NCI-H2171 (cell line): ENCODE data around the gene UNC45B.
"Not testable (repeated sequence)": the region's sequence is repeated elsewhere in the genome, so short reads cannot be mapped to it uniquely, and the experiment has no call there.

Source experiments
- DNase-seq: peaks from one replicate; lab custom pipeline; 2025; lab: John Stamatoyannopoulos, UW

UNC45B gene, protein sequence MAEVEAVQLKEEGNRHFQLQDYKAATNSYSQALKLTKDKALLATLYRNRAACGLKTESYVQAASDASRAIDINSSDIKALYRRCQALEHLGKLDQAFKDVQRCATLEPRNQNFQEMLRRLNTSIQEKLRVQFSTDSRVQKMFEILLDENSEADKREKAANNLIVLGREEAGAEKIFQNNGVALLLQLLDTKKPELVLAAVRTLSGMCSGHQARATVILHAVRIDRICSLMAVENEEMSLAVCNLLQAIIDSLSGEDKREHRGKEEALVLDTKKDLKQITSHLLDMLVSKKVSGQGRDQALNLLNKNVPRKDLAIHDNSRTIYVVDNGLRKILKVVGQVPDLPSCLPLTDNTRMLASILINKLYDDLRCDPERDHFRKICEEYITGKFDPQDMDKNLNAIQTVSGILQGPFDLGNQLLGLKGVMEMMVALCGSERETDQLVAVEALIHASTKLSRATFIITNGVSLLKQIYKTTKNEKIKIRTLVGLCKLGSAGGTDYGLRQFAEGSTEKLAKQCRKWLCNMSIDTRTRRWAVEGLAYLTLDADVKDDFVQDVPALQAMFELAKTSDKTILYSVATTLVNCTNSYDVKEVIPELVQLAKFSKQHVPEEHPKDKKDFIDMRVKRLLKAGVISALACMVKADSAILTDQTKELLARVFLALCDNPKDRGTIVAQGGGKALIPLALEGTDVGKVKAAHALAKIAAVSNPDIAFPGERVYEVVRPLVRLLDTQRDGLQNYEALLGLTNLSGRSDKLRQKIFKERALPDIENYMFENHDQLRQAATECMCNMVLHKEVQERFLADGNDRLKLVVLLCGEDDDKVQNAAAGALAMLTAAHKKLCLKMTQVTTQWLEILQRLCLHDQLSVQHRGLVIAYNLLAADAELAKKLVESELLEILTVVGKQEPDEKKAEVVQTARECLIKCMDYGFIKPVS

GRCh38 chr17:35147375-35147905 lies at the start of gene UNC45B:
Gene UNC45B (plus strand): TSS chr17:35147817. CDS start chr17:35148264, 447 bp downstream.
- no peak for DNase-seq

DNA sequence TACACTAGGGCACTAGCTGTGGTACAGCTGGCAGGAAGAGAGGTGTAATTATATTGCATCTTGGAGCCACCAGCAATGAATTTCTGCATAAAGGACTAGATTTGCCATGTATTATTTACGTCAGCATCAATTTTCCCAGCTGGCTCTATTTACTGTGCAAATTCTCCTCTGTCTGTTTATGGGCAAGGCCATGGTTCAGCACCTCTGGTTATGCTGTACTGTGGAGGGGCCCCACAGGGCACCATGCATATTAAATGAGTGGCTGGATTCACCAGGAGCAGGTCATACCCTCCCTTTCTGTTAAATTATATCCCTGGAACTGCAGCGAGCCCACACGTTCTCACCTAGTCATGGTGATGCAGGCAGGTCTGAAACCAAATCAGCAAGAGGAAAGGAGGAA lies 47.7 kb upstream of the UNC45B start:
- no peak for DNase-seq

DNA sequence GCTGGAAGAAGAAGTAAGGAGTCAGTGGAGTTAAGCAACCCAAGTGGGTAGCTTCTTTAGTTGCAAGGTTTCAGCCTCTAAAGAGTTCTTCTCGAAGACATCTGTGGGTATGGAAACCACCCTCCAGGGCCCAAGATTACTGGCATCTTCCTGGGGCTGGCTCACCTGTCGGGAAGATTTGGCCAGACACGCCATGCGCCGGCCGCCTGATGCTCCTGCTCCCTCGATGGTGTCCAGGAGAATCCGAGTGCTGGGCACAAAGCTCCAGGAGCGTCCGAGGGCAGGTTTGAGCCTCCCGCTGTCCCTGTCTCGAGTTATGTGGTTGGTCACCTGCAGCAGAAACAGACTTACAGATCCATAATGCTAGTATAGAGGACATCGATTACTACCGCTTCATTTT lies 46.6 kb upstream of the UNC45B start:
- no peak for DNase-seq

- DNase-seq, result no peak
Measured at GRCh38 chr17:35101725-35102124, 45.9 kb upstream of the UNC45B start.

DNA sequence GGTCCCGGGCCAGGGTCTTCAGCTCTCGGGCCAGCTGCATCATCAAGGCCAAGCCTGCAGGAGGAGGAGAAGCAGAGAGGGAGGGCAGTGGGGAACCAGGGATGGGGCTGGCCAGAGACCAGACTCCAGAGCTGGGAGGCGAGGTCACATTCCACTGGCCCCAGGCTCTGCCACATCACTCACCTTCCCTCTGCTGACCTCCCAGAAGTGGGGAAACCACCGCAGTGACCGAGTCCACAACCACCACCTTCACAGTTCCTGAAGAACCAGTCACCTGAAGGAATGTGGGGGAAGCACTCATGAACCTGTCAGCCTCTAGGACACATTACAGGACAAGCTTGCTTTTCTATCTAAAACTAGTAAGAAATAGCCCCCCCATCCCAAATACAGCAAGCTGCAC lies 44.3 kb upstream of the UNC45B start:
- DNase-seq, result no peak

DNA sequence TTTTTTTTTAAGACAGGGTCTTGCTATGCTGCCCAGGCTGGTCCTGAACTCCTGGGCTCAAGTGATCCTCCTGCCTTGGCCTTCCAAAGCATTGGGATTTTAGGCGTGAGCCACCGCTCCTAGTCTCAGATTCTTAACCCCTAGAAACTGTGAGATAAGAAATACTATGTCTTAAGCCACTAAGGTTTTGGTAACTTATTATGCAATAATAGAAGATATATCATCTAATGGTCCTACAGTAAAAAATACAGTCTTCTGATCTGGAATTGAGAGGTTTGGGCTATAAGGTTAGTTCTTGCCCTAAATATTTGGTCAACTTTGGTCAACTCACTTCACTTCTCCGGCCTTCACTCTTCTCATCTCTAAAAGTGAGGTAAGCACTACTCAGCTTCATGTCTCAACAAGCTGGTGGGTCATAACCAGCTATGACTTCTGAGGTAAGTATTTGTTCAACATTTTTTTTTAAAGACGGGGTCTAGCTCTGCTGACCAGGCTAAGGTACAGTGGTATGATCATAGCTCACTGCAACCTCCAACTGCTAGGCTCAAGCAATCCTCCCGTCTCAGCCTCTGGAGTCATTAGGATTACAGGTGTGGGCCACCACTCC lies 42.7 kb upstream of the UNC45B start:
- no peak for DNase-seq

DNA sequence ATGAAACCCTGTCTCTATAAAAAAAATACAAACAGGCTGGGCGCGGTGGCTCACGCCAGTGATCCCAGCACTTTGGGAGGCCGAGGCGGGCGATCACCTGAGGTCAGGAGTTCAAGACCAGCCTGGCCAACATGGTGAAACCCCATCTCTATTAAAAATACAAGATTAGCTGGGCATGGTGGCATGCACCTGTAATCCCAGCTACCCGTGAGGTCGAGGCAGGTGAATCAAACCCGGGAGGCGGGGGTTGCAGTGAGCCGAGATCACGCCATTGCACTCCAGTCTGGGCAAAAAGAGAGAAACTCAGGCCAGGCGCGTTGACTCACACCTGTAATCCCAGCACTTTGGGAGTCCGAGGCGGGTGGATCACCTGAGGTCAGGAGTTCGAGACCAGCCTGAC lies 36.8 kb upstream of the UNC45B start:
- DNase-seq, result not testable (repeated sequence)

DNA sequence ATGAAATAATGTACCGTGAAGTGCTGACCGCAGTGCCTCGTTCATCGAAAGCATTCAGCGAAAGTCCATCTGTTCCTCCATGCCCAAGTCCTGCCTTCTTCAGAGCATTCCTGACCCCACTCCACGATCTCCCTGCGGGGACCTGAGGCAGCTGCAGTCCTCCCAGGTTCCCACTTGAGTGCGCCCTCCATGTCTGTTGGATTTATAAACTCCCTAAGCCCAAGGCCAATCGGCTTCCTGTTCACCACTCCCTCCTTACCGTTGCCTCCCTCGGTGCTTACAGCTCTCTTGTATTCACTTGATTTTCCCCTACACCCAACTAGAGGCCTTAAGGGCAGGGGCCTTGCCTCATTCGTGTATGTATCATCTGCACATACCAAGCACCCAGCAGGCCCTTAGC lies 30.8 kb upstream of the UNC45B start:
- DNase-seq, result no peak

DNA sequence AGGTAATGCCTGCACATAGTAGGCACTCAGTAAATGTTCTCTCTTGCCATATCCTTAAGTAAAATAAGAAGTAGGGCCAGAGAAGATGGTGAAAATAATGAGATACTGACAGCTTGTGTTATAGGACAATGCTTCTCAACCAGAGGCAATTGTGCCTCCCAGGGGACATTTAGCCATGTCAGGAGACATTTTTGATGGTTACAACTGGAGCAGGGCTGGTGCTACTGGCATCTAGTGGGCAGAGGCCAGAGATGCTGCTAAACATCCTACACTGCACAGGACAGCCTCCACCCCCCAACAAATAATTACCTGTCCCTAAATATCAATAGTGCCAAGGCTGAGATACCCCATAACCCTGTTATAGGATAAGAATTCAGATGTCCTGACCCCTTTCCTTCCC lies 29.6 kb upstream of the UNC45B start:
- no peak for DNase-seq

DNA sequence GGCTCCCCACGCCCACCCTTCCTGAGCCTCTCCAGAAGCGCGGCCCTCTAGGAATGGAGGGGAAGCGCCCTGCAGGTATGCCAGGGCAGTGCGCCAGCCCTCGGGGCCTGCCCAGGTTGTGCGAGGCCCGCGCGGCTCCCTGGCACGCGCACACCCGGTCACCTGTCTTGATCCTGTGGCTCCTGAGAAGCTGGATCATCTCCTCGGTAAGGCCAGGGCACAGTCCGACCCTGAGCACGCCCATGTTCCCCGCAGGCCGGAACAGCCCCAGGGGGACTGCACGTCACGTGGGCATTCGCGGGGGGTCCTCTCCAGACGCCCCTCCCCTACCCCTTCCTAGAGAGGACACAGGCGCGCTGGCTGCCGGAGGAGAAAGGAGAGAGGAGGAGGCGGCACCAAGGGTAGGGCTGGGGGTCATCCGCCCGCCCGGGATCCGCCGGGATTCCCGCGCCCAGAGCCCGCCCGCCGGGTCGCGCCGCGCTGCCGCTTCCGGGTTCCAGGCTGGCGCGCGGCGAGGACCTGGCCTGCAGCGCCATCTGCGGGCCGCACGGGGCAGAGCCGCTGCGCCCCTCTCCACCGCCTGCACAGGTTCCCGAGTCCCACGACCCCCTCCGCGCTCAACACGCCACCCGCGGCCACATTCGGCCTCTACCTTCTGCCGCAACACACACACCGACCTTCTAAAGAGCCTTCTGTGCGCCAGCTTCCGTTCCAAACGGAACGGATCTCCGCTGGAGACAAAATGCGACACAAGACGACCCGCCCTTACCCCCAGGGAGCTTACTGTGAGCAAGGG lies 28.0 kb upstream of the UNC45B start, which contains the start of gene RAD51D:
RAD51D (minus strand) TSS at position 491 of the 796 bp plus-strand sequence; CDS start at position 244, 247 bp downstream.
- peak; percentile 81 for DNase-seq

DNA sequence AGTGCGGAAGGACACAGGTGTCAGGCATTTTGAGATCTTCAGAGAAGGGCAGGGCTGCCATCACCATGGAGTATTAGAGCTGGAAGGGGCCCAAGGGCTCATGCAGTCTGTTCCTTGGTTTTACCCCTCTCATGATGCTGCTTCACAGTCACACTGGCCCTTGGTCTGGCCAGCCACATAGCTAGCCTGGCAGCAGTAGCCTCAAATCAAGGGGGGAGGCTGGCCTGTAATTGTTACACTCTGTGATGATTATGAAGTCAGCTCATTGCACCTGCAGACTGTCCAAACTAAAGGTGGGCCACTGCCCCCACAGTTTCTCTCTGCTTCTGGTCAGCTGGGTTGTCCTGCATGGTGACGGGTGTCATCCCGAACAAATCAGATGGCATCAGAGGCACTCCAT lies 26.3 kb upstream of the UNC45B start, which contains the start of gene FNDC8:
FNDC8 (plus strand) TSS at position 301 of the 400 bp plus-strand sequence; CDS start at position 380, 79 bp downstream.
- no peak for DNase-seq

DNA sequence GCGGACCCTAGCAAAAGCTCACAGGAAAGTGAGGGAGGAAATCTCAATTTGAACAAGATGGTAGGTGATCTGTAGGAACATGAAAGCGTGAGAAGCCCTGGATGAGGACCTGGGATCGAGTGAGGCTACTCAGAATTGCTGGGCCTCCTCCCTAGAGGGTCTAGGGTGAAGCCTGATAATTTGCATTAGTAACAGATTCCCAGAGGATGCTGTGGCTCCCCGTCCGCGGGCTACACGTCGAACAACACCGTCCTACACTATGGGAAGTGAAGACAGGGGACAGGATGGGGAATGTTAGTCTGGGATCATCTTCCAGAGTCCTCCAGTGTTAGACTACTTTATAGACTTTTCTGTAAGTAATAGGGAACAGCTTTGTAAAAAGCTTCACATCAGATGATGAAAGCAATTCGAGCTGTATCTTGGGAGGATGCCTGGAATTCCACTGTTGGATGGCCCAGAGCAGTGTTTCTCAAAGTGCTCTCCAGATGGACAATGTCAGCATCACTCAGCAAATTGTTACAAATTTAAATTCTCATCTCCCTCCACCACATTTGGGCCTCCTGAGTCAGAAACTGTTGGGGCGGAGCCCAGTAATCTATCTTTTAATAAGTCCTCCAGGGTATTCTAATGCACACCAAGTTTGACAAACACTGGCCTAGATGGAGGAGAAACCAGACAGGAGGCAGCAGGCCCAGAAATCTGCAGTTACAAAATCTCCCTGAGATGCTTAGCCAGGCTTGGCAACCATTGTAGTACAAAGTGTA lies 19.7 kb upstream of the UNC45B start:
- no peak for DNase-seq

DNA sequence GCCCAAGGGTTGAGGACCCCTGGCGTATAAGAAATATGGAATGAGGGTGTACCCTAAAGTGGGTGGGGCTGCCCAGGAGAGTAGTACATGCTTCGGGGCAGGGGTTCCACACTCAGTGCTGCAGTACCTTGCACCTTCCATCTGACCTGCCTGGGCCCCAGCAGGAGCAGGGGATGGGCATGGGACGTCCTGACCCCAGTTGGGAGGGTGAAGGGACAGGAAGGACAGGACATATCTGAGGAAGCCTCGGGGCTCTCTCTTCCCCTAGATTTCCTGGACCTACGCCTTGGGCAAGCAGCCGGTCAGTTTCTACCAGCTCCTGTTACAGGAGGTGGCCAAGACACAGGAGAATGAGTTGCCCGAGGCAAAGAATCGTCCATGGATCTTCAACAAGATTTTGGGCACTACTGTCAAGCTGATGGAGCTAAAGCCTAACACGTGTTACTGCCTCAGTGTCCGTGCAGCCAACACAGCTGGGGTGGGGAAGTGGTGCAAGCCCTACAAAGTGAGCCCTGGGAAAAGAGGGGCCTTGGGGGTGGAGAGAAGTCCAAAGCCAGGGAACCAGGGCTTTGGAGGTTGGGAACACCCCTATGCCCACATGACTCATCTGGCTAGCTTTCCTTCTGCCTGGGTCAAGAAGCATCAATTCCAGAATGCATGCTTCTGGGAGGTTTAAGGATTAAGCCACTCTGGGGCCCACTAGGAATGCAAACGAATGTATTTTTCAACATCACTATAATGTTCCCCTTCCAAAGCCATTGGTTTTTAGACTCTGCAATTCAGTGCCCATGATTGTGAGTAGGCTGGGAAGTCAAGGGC lies 18.3 kb upstream of the UNC45B start:
- no peak for DNase-seq

DNA sequence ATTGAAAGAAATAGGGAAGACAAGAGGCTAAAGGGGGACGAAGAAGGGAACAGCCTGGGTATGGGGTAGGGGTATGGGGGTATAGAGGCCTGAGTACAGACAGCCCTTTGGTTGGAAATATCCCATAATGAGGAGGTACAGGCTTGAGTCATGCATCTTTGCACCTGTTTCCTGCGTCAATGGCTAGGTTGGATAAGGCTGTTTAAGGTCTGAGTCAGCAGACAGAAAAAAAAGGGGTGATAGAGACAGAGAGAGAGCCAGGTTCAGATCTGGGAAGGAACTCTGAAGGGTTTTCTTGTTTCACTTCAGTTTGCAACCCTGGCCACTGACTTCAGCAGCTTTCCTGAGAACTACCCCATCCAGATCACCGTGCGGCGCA lies 17.7 kb upstream of the UNC45B start:
- DNase-seq, result no peak

DNA sequence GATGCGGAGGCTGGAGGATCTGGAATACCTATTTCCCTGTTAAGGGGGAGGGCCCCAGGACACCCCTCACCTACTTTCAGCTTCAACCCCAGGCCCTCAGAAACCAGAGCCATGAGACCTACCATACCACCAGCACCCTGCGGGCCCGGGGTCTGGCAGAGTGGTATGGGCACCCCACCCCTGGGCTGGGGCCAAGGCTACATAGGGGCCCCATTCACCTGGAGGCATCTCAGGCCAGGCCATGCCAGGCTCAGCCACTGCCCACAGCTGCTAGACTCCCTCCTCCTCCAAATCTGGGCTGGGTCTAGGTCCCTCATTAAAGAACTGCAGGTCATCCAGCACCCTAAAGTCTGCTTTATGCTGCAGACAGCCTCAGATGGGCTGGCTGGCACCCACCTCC lies 17.2 kb upstream of the UNC45B start:
- DNase-seq, result no peak

DNA sequence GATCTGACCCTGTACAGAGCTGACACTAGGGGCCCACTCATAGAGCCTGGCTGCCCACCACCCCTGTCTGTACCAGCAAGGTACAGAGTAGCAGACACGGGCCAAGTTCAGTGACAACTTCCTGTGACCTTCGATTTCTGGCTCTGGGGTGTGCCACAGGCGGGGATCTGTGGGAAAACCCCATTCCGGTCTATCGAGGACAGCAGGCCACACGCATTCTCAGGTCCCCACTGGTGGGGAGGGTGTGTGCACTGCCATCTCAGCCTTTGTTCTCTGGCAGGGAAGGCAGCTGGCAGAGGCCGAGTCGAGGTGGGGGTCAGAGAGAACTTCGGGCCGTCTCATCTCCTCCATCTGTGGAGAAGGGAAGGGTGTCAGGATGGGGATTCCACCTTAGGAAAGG lies 15.5 kb upstream of the UNC45B start:
- no peak for DNase-seq

DNA sequence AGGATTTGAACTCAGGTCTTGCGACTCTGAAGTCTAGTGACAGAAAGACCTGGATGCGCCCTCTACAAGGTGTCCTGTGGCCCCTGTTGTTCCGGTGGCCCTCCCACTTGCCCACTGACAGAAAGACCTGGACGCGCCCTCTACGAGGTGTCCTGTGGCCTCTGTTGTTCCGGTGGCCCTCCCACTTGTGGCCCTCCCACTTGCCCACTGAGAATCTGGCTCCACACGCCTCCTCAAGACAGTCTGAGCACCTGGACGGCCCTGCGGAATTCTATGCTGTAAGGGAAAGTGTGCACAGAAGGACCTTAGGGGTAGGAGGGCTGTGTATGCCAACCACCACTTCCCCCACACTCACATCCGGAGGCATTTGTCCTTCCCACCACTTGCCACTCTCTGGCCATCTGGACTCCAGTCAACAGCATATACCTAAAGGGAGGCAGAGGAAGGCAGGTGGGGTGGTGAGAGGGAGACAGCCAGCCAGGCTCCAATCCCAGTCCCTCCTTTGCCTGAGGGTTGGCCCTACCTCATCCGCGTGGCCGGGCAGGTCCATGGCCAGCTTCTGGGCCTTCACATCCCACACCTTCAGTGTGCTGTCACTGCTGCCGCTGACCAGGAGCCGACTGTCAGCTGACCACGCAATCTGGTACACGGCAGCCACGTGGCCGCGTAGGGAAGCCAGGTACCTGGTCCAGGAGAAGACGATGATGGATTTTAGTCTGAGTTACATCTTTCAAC lies 14.6 kb upstream of the UNC45B start:
- no peak for DNase-seq

DNA sequence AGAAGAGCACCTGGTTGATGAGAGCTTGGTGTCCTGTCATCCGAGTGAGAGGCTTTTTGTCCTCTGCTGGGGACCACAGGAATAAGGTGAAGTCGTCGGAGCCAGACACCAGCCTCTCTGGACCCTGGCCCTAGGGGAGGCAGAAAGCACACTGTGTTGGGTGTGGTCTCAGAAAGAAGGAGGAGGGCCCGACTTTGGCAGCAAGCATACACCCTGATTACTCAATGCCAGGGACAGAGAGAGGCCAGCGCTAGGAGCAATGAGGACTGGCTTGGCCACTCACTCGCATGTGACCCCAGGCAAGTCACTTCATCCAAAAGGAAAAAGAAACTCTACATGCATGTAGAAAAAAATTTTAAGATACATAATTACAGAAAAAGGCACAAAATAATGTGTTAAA lies 12.3 kb upstream of the UNC45B start:
- DNase-seq, result no peak

DNA sequence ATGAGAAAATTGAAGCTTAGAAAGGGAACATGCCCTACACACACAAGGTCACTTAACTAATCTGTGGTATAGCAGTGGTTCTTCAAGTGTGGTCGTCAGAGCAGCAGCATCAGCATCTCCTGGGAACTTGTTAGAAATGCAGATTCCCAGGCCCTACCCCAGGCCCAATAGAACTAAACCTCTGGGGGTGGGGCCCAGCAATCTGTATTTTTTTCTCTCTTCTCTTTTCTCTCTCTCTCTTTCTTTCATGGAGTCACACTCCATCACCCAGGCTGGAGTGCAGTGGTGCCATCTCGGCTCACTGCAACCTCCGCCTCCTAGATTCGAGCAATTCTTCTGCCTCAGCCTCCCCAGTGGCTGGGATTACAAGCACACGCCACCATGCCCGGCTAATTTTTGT lies 9.4 kb upstream of the UNC45B start:
- DNase-seq, result no peak
